Caco-2 (cell line): ENCODE results near the gene AGAP1. TPM values are rescaled to one million over a fixed set of nuclear protein-coding genes. Genes with fewer than 3 reads are reported as not detected.

Experiments used
- BruUV-seq: library from RNA; stranded (reverse); fragments of 400-500 nt; replicated peaks from 2 replicates; lab custom pipeline; 2021; lab: Mats Ljungman, UMichigan
- CTCF ChIA-PET: fragments of 300-600 bp; sonication (Branson Sonifier 250); formaldehyde crosslinking; loops from one replicate; lab custom pipeline; 2022; ENCODE audit warnings: antibody characterized with exemption; lab: Charles Lee
- POLR2A ChIA-PET: fragments of 300-600 bp; sonication (Branson Sonifier 250); formaldehyde crosslinking; loops from one replicate; lab custom pipeline; 2022; ENCODE audit warnings: antibody characterized with exemption; lab: Charles Lee
- DNase-seq, 2 experiments: peaks; one replicate each; pipeline versions ENCODE4 v3.0.0 to v3.0.0-alpha.2; 2020 to 2022
- H3K27me3 ChIP-seq: replicated peaks from 2 replicates; pipeline ENCODE4 v1.6.0; 2011; ENCODE audit warnings: low read length; ENCODE audit not compliant: control insufficient read depth, insufficient read depth
- H3K36me3 ChIP-seq: 2 replicates; pipeline ENCODE4 v1.5.1; 2011; ENCODE audit warnings: low read length; ENCODE audit not compliant: control insufficient read depth, insufficient read depth
- H3K4me1 ChIP-seq: fragments of 250-450 bp; sonication (Bioruptor Pico); 2 replicates; pipeline ENCODE4 v1.5.1; 2020; ENCODE audit warnings: mild to moderate bottlenecking
- H3K4me3 ChIP-seq: 2 replicates; pipeline ENCODE4 v1.5.1; 2011; ENCODE audit warnings: low read depth, mild to moderate bottlenecking, control low read depth, low read length
- H3K9me3 ChIP-seq: fragments of 250-450 bp; sonication (Bioruptor Pico); 2 replicates; pipeline ENCODE4 v1.5.1; 2020; ENCODE audit warnings: mild to moderate bottlenecking, moderate library complexity
- H3K27ac Mint-ChIP-seq: one replicate; pipeline ENCODE4 v1.8.0; 2022; ENCODE audit warnings: mixed read lengths; ENCODE audit not compliant: unreplicated experiment
- H3K27me3 Mint-ChIP-seq: one replicate; pipeline ENCODE4 v1.8.0; 2022; ENCODE audit warnings: mixed read lengths; ENCODE audit not compliant: insufficient read depth, unreplicated experiment
- H3K36me3 Mint-ChIP-seq: one replicate; pipeline ENCODE4 v1.8.0; 2022; ENCODE audit warnings: mild to moderate bottlenecking, mixed read lengths; ENCODE audit not compliant: insufficient read depth, unreplicated experiment
- H3K4me1 Mint-ChIP-seq: one replicate; pipeline ENCODE4 v1.8.0; 2022; ENCODE audit warnings: low read depth, mixed read lengths; ENCODE audit not compliant: unreplicated experiment
- H3K4me3 Mint-ChIP-seq: one replicate; pipeline ENCODE4 v1.8.0; 2022; ENCODE audit warnings: mild to moderate bottlenecking, moderate library complexity, mixed read lengths; ENCODE audit not compliant: unreplicated experiment
- H3K9me3 Mint-ChIP-seq: one replicate; pipeline ENCODE4 v1.8.0; 2022; ENCODE audit warnings: mixed read lengths; ENCODE audit not compliant: unreplicated experiment
- intact Hi-C: fragments of 100-400 bp; cut with micrococcal nuclease; formaldehyde crosslinking; loops from one replicate; pipeline ENCODE4 v1.10.0; 2022; ENCODE audit not compliant: unreplicated experiment
- total RNA-seq: library from RNA; stranded (reverse); gene quantifications from 2 replicates; pipeline ENCODE4 v1.2.3, GENCODE V29; 2022
- TF ChIP-seq, protein P1 (sequence below), 2 experiments: fragments of 200-600 bp in 1 of 2; IDR thresholded peaks; 1 replicate in 1 of 2; 2 replicates in 1 of 2; pipeline versions ENCODE4 v1.5.1 to v1.8.0; 2011 to 2022; ENCODE audit warnings: antibody characterized with exemption in 1 of 2, control low read depth in 1 of 2, inconsistent platforms in 1 of 2, low read depth in 1 of 2, low read length in 1 of 2, mild to moderate bottlenecking in 1 of 2, moderate library complexity in 1 of 2; ENCODE audit not compliant: insufficient read depth in 1 of 2, severe bottlenecking in 1 of 2, unreplicated experiment in 1 of 2

Gene AGAP1
- total RNA-seq, 1 experiment from 2014 or later: 41.7 TPM

DNA sequence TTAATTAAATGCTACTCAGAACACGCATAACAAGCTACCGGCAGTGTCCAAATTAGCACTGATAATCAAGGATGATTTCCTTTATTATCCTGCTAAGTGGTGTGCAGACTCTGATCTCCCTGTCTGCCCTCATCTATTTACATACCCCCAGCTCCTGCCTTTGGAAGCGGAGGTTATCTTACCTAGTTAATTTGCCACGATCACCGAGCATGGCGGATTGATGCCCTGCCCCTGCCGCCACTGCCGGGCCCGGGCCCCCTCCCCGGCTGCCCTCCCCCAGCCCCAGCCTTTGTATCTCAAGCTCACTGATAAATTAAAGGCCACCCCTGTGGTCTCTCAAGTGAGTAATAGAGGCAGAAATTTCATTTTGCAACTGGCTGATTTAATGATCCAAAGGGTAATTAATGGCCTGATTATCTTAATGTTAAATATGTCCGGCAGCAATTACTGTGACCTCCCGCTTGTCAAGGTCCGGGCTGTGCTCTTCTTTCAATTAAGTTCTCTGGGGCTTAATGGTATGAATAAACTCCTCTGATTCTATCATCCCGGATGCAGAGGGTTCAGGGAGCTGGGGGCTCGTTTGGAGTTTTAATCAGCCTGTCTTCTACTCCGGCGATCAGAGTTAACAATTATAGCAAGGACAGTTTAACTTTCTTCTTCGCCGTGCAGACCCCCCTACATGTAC is 560.9 kb downstream of the AGAP1 start:
- DNase-seq: no peak
- Histone ChIP-seq H3K36me3 (no peaks in the 10 kb centered on the region), H3K4me3 (no peak overlapping the region), H3K9me3 (no peaks in the 10 kb centered on the region), H3K27me3 (no peaks in the 10 kb centered on the region), H3K4me1 (no peaks in the 10 kb centered on the region)
- no peaks in the 10 kb centered on the region for H3K36me3 Mint-ChIP-seq
- ChIA-PET CTCF (no interaction called here), POLR2A (no interaction called here)
- TF ChIP-seq, protein P1, sequence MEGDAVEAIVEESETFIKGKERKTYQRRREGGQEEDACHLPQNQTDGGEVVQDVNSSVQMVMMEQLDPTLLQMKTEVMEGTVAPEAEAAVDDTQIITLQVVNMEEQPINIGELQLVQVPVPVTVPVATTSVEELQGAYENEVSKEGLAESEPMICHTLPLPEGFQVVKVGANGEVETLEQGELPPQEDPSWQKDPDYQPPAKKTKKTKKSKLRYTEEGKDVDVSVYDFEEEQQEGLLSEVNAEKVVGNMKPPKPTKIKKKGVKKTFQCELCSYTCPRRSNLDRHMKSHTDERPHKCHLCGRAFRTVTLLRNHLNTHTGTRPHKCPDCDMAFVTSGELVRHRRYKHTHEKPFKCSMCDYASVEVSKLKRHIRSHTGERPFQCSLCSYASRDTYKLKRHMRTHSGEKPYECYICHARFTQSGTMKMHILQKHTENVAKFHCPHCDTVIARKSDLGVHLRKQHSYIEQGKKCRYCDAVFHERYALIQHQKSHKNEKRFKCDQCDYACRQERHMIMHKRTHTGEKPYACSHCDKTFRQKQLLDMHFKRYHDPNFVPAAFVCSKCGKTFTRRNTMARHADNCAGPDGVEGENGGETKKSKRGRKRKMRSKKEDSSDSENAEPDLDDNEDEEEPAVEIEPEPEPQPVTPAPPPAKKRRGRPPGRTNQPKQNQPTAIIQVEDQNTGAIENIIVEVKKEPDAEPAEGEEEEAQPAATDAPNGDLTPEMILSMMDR (IDR thresholded peaks at IDR 0.05; ENCODE audit: insufficient read depth in 1 of 2, low read depth in 1 of 2, low read length in 1 of 2, severe bottlenecking in 1 of 2, unreplicated experiment in 1 of 2): no peak
- intact Hi-C loops: no loop called here
- H3K27ac Mint-ChIP-seq: no peak overlapping the region
- no peaks in the 10 kb centered on the region for H3K4me1 Mint-ChIP-seq
- no peaks in the 10 kb centered on the region for H3K27me3 Mint-ChIP-seq
- BruUV-seq: no TSS peak
- H3K9me3 Mint-ChIP-seq: no peaks in the 10 kb centered on the region
- no peak overlapping the region for H3K4me3 Mint-ChIP-seq

- H3K36me3 Mint-ChIP-seq: no peaks in the 10 kb centered on the region
- no peaks in the 10 kb centered on the region for H3K36me3 ChIP-seq
- H3K4me3 ChIP-seq: no peak overlapping the region
- ChIA-PET CTCF (no interaction called here), POLR2A (no interaction called here)
- no TSS peak for BruUV-seq
- no peaks in the 10 kb centered on the region for H3K27me3 ChIP-seq
- H3K9me3 Mint-ChIP-seq: no peaks in the 10 kb centered on the region
- no peak overlapping the region for H3K4me3 Mint-ChIP-seq
- TF ChIP-seq, protein P1 (IDR thresholded peaks at IDR 0.05; ENCODE audit: insufficient read depth in 1 of 2, low read depth in 1 of 2, low read length in 1 of 2, severe bottlenecking in 1 of 2, unreplicated experiment in 1 of 2): no peak
- no peak for DNase-seq
- intact Hi-C loops: no loop called here
- no peak overlapping the region for H3K27ac Mint-ChIP-seq
- H3K4me1 ChIP-seq: no peaks in the 10 kb centered on the region
- H3K9me3 ChIP-seq: no peaks in the 10 kb centered on the region
- H3K4me1 Mint-ChIP-seq: no peaks in the 10 kb centered on the region
- no peaks in the 10 kb centered on the region for H3K27me3 Mint-ChIP-seq
These were observed 561.6 kb downstream of the AGAP1 start for GRCh38 chr2:236055471-236055870.

DNA sequence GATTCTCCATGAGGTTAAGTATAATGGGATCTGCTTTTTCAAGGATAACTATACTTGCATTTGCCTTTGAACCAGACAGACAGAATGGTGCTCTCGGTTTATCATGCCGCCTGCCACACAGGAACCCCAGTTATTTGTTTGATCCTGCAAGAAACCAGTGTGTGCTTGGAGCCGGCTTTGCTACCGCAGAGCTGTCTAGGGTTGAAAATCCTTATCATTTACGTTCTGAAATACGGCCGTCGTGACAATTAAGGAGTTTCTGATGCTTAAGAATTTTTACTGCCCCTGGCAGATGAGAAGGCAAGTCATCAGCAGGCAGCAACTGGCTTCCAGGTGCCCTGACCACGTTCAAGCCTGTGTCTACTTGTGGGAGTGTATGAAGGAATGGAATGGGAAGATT is 562.3 kb downstream of the AGAP1 start:
- Histone ChIP-seq H3K4me1 (no peaks in the 10 kb centered on the region), H3K27me3 (no peaks in the 10 kb centered on the region), H3K36me3 (no peaks in the 10 kb centered on the region), H3K4me3 (no peak overlapping the region), H3K9me3 (no peaks in the 10 kb centered on the region)
- Mint-ChIP-seq H3K27ac (no peak overlapping the region), H3K36me3 (no peaks in the 10 kb centered on the region), H3K9me3 (no peaks in the 10 kb centered on the region), H3K4me3 (no peak overlapping the region), H3K27me3 (no peaks in the 10 kb centered on the region), H3K4me1 (no peaks in the 10 kb centered on the region)
- BruUV-seq: no TSS peak
- ChIA-PET POLR2A (no interaction called here), CTCF (no interaction called here)
- intact Hi-C loops: no loop called here
- TF ChIP-seq, protein P1 (IDR thresholded peaks at IDR 0.05; ENCODE audit: insufficient read depth in 1 of 2, low read depth in 1 of 2, low read length in 1 of 2, severe bottlenecking in 1 of 2, unreplicated experiment in 1 of 2): no peak
- DNase-seq: no peak
